ENCODE results near the gene CADPS. TPM values are rescaled to one million over a fixed set of nuclear protein-coding genes. Genes with fewer than 3 reads are reported as not detected.

Gene CADPS
- polyA plus RNA-seq, 1 donor (not counting 4 experiments of a cell fraction or from before 2014, with no cell fraction given) = not detected

- dilution Hi-C loops (cut with MboI; ENCODE audit: extremely low pct_ligation_motif_present, low sequenced_read_pairs) = no loop called here
- no peak for FAIRE-seq
Measured at GRCh38 chr3:62839748-62840147, 35.5 kb downstream of the CADPS start.

GRCh38 chr3:62837145-62837787 is 38.0 kb downstream of the CADPS start:
- TF ChIP-seq CTCF (optimal IDR thresholded peaks at IDR 0.05 in 1 of 3, IDR thresholded peaks at IDR 0.05 in 1 of 3, conservative IDR thresholded peaks at IDR 0.05 in 1 of 3; ENCODE audit: extremely low read depth in 1 of 3, insufficient read depth in 2 of 3, low read length in 3 of 3) = no peak
- no peak for TF ChIP-seq EZH2 (IDR thresholded peaks at IDR 0.05; ENCODE audit: low read length)
- Histone ChIP-seq H3K4me2 (ENCODE audit: control insufficient read depth, extremely low read depth, insufficient read depth, low read depth, low read length) (no peak overlapping the region), H3K9me3 (ENCODE audit: control insufficient read depth, low read depth, low read length) (no peaks in the 10 kb centered on the region), H3K4me3 (ENCODE audit: control insufficient read depth in 2 of 3, extremely low read depth in 1 of 3, insufficient read depth in 2 of 3, low read depth in 1 of 3, low read length in 3 of 3) (no peak overlapping the region), H3K27me3 (ENCODE audit: control insufficient read depth, extremely low read depth, insufficient read depth, low read length) (no peaks in the 10 kb centered on the region), H3K4me1 (ENCODE audit: control insufficient read depth, extremely low read depth, insufficient read depth, low read length) (no peaks in the 10 kb centered on the region), H3K36me3 (ENCODE audit: control insufficient read depth in 2 of 2, extremely low read depth in 1 of 2, insufficient read depth in 2 of 2, low read length in 2 of 2) (no peaks in the 10 kb centered on the region), H3K9me1 (ENCODE audit: control insufficient read depth, extremely low read depth, insufficient read depth, low read length) (no peaks in the 10 kb centered on the region), H3K9ac (ENCODE audit: control insufficient read depth, extremely low read depth, insufficient read depth, low read length) (no peak overlapping the region), H4K20me1 (ENCODE audit: control insufficient read depth, extremely low read depth, insufficient read depth, low read length) (no peaks in the 10 kb centered on the region), H2AFZ (ENCODE audit: control insufficient read depth, low read length) (no peak overlapping the region), H3K27ac (ENCODE audit: control insufficient read depth, insufficient read depth, low read length) (no peak overlapping the region), H3K79me2 (ENCODE audit: control insufficient read depth, insufficient read depth, low read length) (no peaks in the 10 kb centered on the region)
- dilution Hi-C loops (cut with MboI; ENCODE audit: extremely low pct_ligation_motif_present, low sequenced_read_pairs) = no loop called here
- FAIRE-seq = no peak
- DNase-seq (ENCODE audit: low read depth, low spot score) = no peak

More at GRCh38 chr3:62839748-62840147, 35.5 kb downstream of the CADPS start:
- Histone ChIP-seq H3K9ac (ENCODE audit: control insufficient read depth, extremely low read depth, insufficient read depth, low read length) (no peak overlapping the region), H3K4me2 (ENCODE audit: control insufficient read depth, extremely low read depth, insufficient read depth, low read depth, low read length) (no peak overlapping the region), H4K20me1 (ENCODE audit: control insufficient read depth, extremely low read depth, insufficient read depth, low read length) (no peaks in the 10 kb centered on the region), H3K4me3 (ENCODE audit: control insufficient read depth in 2 of 3, extremely low read depth in 1 of 3, insufficient read depth in 2 of 3, low read depth in 1 of 3, low read length in 3 of 3) (no peak overlapping the region), H3K4me1 (ENCODE audit: control insufficient read depth, extremely low read depth, insufficient read depth, low read length) (no peaks in the 10 kb centered on the region), H3K27ac (ENCODE audit: control insufficient read depth, insufficient read depth, low read length) (no peak overlapping the region), H3K36me3 (ENCODE audit: control insufficient read depth in 2 of 2, extremely low read depth in 1 of 2, insufficient read depth in 2 of 2, low read length in 2 of 2) (no peaks in the 10 kb centered on the region), H3K27me3 (ENCODE audit: control insufficient read depth, extremely low read depth, insufficient read depth, low read length) (no peaks in the 10 kb centered on the region), H3K9me3 (ENCODE audit: control insufficient read depth, low read depth, low read length) (no peaks in the 10 kb centered on the region), H3K79me2 (ENCODE audit: control insufficient read depth, insufficient read depth, low read length) (no peaks in the 10 kb centered on the region), H3K9me1 (ENCODE audit: control insufficient read depth, extremely low read depth, insufficient read depth, low read length) (no peaks in the 10 kb centered on the region), H2AFZ (ENCODE audit: control insufficient read depth, low read length) (no peak overlapping the region)
- TF ChIP-seq EZH2 (IDR thresholded peaks at IDR 0.05; ENCODE audit: low read length) (no peak), CTCF (optimal IDR thresholded peaks at IDR 0.05 in 1 of 3, IDR thresholded peaks at IDR 0.05 in 1 of 3, conservative IDR thresholded peaks at IDR 0.05 in 1 of 3; ENCODE audit: extremely low read depth in 1 of 3, insufficient read depth in 2 of 3, low read length in 3 of 3) (no peak)
- DNase-seq (ENCODE audit: low read depth, low spot score) = no peak
